Right hindlimb (tissue), 1 donor: ENCODE results near the gene RBMS3.
"Not testable (repeated sequence)": the region's sequence is repeated elsewhere in the genome, so short reads cannot be mapped to it uniquely, and the experiment has no call there.

Experiments used
- DNase-seq: peaks from one replicate; pipeline ENCODE4 v3.0.0-alpha.2; 2018

Gene RBMS3

GRCh38 chr3:29313981-29314726 lies 33.3 kb downstream of the RBMS3 start:
- DNase-seq: no peak

- DNase-seq: no peak
Observed at GRCh38 chr3:29314727-29315088, 33.8 kb downstream of the RBMS3 start.

DNA sequence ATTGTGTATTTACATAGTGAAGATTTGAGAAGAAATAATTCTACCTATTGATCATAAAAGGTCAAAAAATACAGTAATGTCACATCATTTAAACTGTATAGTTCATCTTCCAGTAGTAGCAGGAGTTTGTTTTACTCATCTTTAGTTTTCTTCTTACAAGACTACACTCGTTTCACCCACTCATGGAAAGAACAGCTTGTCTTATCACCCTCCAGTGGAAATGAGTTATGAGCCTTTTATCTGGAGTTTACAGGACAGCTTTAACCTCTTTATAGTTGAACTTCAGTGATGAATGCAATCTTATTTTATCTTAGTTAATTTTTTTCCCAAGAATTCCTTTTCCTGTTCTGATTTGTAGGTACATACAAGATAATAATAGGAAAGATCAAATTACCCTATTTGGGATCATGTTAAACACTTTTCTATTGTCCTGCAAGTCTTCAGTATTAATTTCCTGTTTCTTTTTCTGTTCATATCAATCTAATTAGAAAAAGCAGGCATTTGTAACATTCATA lies 36.8 kb downstream of the RBMS3 start:
- DNase-seq: no peak

GRCh38 chr3:29318251-29318650 lies 37.4 kb downstream of the RBMS3 start:
- no peak for DNase-seq

GRCh38 chr3:29319262-29319661 lies 38.4 kb downstream of the RBMS3 start:
- DNase-seq: no peak

- DNase-seq: no peak
Observed at GRCh38 chr3:29319798-29320197, 38.9 kb downstream of the RBMS3 start.

DNA sequence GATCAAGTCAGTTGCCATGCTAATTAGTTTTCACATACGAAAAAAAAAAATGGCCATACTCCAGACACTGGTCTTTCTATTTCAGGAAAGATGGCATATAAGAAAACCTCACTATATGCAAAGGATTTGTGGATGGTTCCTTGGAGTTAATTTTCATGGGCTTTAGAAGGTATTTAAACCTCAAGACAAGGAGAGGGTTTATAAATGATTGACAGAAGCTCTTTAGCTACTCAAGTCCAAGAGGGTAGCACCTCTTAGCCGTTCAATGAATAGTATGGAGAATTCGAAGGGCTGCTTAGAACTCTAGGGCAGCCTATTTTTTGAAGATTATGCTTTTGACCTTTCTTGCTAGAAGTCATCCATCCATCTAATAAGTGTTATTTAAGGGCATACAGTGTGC lies 41.7 kb downstream of the RBMS3 start:
- no peak for DNase-seq

- DNase-seq: peak; percentile 75
Observed at GRCh38 chr3:29324180-29324651, 43.3 kb downstream of the RBMS3 start.

DNA sequence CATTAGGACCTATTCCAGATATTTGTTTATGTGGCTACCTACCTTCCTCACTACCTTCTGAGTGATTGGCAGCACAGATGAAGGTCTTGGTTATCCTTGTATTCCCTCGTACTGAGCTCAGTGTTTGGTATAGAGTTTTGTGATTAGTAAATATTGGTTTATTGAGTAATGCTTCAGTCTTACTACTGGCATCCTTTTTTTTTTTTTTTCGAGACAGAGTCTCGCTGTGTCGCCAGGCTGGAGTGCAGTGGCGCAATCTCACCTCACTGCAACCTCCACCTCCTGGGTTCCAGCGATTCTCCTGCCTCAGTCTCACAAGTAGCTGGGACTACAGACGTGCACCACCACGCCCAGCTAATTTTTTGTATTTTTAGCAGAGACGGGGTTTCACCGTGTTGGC lies 45.7 kb downstream of the RBMS3 start:
- DNase-seq: not testable (repeated sequence)

DNA sequence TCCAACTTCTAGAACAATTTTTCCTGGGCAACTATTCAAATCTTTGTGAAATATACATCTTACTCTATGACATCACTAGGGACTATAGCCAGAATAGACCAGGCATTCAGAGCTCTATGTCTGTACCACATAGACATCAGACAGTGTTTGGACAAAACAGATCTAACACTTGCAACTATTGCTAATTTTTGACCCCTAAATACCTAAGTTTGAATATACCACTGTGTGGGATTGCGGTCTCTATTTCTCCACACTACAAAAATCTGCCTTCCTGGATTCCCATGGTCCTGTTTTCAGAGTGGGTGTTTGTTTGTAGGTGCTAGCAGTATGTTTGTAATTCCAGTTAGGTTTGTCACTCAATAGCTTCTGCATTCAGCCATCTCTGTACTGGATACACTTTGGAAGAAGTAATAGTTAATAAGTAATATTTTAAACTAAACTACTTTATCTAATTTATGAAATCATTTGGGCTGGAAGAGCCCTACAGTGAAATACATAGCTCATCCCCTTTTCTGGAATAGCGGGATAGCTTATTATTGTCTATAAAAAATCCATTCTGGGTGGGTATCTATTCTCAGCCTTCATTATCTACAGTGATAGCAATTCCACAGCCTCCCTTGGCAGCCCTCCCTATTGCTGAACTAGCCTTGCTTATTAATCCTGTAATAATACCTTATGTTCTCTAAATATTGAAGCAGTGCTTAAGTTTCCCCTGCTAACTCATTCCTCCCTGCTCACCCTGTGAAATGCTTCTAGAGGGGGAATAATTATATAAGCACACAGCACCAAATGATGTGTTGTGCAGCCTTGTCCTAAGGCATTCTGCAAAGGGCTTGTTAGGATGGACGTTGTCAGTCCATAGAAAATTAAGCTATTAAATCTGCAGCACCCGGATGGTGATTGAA lies 49.4 kb downstream of the RBMS3 start:
- no peak for DNase-seq

GRCh38 chr3:29331035-29331434 lies 50.2 kb downstream of the RBMS3 start:
- no peak for DNase-seq

DNA sequence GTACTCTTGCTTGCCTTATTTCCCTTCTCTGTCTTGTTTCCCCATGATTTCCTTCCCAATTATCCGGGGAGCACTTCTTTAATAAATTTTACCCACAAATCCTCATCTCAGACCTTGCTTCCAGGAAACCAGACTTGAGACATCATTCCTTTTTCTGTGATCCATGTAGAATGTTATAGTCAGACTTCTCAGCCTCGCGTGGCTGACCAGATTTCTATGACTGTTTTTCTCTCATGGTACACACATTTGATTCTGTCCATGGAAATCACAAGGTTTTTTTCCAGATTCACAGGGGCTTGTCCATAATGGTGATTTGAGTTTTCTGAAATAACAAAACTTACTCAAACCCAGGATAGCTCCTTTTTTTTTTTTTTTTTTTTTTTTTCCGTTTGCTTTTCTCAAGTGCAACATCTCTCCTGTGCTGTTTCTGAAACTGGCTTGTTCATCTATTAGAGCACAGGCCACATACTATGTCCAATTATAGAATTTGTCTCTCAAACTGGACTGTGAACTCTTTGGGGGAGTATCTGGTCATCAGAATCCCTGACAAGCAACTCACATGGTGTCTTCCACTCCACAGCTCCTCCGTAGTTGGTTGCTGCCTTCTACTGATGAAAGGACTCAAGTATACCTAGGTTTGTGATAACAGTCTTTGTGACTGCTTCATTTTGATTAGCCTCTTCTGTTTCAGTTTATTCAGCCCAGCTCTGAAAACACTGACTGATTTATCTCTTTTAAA lies 50.8 kb downstream of the RBMS3 start:
- DNase-seq: no peak

DNA sequence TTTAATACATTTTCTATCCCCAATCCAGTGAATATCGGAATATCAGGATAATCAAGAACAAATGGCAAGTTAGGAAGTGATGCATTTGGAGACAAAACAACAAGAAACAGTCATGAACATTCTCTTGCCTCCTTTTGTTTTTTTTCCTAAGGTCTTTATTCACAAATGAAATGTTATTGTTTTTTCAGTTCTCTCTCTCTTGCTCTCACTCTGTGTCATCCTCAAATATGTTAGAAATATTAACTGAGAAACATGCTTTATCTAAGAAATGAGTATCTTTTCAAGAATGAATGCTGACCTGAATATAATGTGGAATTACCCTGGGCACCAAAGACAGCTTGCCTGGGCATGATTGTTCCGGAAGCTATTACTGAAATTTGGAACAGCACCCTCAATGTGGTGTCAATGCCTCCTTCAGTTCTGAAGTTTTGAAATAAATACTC lies 51.3 kb downstream of the RBMS3 start:
- DNase-seq: no peak

DNA sequence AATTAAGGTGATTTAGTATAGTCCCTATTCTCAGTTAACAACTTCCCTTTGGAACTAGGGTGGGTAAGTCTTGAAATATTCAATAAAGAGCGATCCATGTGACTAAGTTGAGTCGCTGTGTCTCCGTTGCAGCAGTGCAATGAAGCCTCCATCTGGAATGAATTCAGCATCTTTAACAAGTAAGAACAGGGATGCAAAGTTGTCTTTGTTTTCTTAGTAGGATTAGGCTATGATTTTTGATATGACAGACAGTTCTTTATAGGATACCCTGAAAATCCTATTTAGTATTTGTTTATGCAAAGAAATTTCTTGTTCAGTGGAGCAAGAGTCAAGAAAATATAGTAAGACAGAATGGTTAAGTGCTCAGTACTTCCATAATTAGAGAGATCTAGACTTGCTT lies 52.7 kb downstream of the RBMS3 start:
- DNase-seq: no peak

- DNase-seq: no peak
Observed at GRCh38 chr3:29334706-29335105, 53.8 kb downstream of the RBMS3 start.

GRCh38 chr3:29335438-29335837 lies 54.6 kb downstream of the RBMS3 start:
- peak; percentile 96 for DNase-seq

DNA sequence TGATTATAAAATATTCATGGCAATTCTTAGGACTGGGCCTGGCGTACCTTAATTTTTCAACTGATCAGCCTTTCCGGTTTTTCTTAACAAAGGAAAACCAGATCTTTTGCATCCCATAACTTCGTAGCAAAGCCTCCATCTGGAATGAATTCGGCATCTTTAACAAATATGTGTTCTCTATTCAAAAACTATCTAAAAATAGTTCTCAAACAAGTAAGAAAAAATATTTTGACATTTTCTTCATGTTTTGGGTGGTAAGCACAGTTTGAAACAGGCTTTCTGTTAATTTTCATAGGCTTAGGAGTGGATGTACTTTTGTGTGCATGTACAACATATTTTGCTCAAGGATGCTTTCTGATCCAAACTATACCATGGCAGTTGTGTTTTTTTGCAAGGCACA lies 55.1 kb downstream of the RBMS3 start:
- no peak for DNase-seq

DNA sequence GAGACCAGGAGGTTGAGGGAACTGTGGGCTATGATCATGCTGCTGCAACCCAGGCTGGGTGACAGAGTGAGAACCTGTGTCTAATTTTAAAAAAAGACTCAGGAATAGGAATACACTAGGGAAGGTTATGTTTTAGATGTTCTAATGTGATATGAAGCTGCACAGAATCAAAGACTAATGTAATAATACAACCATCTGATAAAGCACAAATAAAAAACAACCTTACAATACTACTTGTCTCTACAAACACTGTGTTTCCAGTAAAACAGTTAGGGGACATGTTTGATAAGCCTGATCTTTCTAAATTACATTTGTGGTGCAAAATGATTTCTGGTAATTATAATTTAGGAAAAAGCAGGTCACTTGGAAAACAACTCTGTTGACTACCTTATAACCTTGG lies 56.7 kb downstream of the RBMS3 start:
- DNase-seq: no peak

- DNase-seq: no peak
Observed at GRCh38 chr3:29338377-29338776, 57.5 kb downstream of the RBMS3 start.

GRCh38 chr3:29339016-29339833 lies 58.4 kb downstream of the RBMS3 start:
- DNase-seq: no peak

GRCh38 chr3:29344154-29344553 lies 63.3 kb downstream of the RBMS3 start:
- no peak for DNase-seq

DNA sequence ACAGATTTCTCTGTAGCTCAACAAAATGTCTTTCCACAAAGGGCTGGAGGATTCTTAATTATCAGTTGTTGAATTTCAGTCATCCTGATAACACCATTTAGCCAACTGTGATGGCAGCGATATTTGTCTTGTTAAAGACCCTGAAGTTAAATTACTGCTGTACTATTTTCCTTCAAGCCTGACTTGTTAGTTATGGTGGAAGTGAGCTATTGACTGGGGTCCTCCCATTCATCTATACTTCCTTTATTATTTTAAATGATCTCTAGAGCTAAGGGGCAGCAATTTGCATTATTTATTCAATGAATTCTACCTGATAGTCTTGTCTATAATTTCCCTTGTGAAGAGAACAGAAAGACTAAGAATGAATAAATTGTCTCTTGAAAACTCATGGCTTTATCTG lies 64.1 kb downstream of the RBMS3 start:
- no peak for DNase-seq
